Peyer's patch (tissue), 4 donors: Measurements from ENCODE around the gene HDAC1.

Source experiments
- POLR2A ChIP-seq, 2 donors: fragments of 450-650 bp; IDR thresholded peaks; one replicate each; pipeline ENCODE4 v1.5.1; 2017; ENCODE audit warnings: antibody characterized with exemption in 2 of 2, mild to moderate bottlenecking in 2 of 2, moderate library complexity in 2 of 2
- TF ChIP-seq, protein P1 (sequence below), 6 experiments: fragments of 450-650 bp in 4 of 6; fragments of 200-600 bp in 2 of 6; sonication (generic) in 1 of 6; IDR thresholded peaks; one replicate each; pipeline ENCODE4 v1.5.1; 2017 to 2019; ENCODE audit warnings: antibody characterized with exemption in 6 of 6, mild to moderate bottlenecking in 3 of 6, moderate library complexity in 1 of 6

DNA sequence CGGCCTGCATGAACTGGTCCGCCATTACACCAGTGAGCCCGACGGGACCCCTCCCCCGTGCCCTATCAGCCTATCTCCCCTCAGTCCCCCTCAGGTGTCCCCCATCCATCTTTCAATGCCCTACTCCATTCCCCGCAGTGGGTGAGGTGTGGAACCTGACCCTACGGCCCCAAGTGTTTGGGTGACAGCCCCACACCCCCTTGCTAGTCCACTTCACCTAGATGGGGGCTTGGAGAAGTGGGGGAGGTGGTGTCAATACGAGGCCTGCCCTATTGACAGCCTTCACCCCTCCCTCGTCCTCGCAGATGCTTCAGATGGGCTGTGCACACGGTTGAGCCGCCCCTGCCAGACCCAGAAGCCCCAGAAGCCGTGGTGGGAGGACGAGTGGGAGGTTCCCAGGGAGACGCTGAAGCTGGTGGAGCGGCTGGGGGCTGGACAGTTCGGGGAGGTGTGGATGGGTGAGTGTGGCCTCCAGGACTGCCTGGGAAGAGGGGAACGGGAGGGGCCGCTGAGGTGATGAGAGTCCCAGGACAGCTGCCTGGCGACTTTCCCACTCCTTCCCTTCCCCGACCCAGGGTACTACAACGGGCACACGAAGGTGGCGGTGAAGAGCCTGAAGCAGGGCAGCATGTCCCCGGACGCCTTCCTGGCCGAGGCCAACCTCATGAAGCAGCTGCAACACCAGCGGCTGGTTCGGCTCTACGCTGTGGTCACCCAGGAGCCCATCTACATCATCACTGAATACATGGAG, 15.7 kb upstream of the HDAC1 start:
- TF ChIP-seq, protein P1, sequence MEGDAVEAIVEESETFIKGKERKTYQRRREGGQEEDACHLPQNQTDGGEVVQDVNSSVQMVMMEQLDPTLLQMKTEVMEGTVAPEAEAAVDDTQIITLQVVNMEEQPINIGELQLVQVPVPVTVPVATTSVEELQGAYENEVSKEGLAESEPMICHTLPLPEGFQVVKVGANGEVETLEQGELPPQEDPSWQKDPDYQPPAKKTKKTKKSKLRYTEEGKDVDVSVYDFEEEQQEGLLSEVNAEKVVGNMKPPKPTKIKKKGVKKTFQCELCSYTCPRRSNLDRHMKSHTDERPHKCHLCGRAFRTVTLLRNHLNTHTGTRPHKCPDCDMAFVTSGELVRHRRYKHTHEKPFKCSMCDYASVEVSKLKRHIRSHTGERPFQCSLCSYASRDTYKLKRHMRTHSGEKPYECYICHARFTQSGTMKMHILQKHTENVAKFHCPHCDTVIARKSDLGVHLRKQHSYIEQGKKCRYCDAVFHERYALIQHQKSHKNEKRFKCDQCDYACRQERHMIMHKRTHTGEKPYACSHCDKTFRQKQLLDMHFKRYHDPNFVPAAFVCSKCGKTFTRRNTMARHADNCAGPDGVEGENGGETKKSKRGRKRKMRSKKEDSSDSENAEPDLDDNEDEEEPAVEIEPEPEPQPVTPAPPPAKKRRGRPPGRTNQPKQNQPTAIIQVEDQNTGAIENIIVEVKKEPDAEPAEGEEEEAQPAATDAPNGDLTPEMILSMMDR (IDR thresholded peaks at IDR 0.05): no peak
- no peak for TF ChIP-seq POLR2A (IDR thresholded peaks at IDR 0.05)
